Uterus (tissue), 2 donors: ENCODE results near the gene GOLGA8R.
"Not testable (repeated sequence)": the region's sequence is repeated elsewhere in the genome, so short reads cannot be mapped to it uniquely, and the experiment has no call there.

Source experiments
- CTCF ChIP-seq, 4 experiments: fragments of 200-600 bp in 2 of 4; fragments of 450-650 bp in 2 of 4; sonication (generic) in 2 of 4; IDR thresholded peaks; one replicate each; pipeline ENCODE4 v1.5.1; 2016 to 2019; ENCODE audit warnings: antibody characterized with exemption in 4 of 4, mild to moderate bottlenecking in 2 of 4, moderate library complexity in 1 of 4
- POLR2A ChIP-seq, 2 donors: fragments of 450-650 bp; IDR thresholded peaks; one replicate each; pipeline ENCODE4 v1.6.1; 2016; ENCODE audit warnings: antibody characterized with exemption in 2 of 2, mild to moderate bottlenecking in 1 of 2, moderate library complexity in 1 of 2

DNA sequence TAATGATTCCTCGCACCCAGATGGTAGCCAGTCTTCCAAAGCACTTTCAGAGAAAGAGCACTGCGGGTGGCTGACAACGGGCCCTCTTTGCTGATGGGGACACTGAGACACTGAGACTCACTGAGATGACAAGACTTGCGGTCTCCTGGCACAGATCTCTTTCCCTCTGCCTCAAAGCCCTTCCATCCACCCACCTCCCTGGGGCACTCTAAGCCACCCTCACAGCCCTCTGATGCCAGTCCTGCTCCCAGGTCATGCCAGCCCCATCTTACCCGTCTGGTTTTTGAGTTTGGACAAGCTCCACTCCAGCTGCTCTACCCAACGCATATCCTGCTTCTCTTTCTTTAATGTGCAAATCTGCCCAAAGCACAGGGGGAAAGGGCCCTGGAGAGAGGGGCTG, 6.4 kb downstream of the GOLGA8R start:
- TF ChIP-seq POLR2A, CTCF (IDR thresholded peaks at IDR 0.05): not testable (repeated sequence)
